Gastrocnemius medialis (tissue), 4 donors: ENCODE results near the gene MYL3.

ENCODE experiments used
- POLR2A ChIP-seq, 2 donors: fragments of 450-650 bp; IDR thresholded peaks; one replicate each; pipeline ENCODE4 v1.6.1; 2017; ENCODE audit warnings: antibody characterized with exemption in 2 of 2, mild to moderate bottlenecking in 2 of 2, moderate library complexity in 2 of 2
- TF ChIP-seq, protein P1 (sequence below), 5 experiments: fragments of 450-650 bp in 3 of 5; fragments of 200-600 bp in 2 of 5; sonication (generic) in 2 of 5; IDR thresholded peaks in 4 of 5; conservative IDR thresholded peaks in 1 of 5; 1 replicate in 4 of 5; 2 replicates in 1 of 5; pipeline ENCODE4 v1.5.1; 2016 to 2019; ENCODE audit warnings: antibody characterized with exemption in 5 of 5, mild to moderate bottlenecking in 3 of 5, moderate library complexity in 3 of 5

DNA sequence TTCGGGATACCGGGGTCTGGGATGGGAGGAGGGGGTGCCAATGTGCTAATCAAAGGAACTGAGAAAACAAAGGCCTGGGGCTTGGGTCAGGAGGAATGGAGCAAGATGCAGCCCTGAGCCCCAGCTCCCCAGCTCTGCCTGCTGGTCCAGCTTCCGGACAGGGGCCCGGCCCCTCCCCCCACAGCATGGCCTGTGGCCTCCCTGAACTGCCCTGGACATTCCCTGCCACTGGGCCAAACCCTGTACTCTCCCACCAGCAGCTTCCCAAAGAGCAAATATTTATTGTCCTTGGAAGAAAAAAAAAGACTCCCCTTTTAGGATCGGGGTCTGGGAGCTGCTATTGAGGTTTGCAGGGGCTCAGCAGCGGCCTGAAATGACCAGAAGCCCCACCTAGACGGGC is 5.7 kb upstream of the MYL3 start:
- TF ChIP-seq, protein P1, sequence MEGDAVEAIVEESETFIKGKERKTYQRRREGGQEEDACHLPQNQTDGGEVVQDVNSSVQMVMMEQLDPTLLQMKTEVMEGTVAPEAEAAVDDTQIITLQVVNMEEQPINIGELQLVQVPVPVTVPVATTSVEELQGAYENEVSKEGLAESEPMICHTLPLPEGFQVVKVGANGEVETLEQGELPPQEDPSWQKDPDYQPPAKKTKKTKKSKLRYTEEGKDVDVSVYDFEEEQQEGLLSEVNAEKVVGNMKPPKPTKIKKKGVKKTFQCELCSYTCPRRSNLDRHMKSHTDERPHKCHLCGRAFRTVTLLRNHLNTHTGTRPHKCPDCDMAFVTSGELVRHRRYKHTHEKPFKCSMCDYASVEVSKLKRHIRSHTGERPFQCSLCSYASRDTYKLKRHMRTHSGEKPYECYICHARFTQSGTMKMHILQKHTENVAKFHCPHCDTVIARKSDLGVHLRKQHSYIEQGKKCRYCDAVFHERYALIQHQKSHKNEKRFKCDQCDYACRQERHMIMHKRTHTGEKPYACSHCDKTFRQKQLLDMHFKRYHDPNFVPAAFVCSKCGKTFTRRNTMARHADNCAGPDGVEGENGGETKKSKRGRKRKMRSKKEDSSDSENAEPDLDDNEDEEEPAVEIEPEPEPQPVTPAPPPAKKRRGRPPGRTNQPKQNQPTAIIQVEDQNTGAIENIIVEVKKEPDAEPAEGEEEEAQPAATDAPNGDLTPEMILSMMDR (IDR thresholded peaks at IDR 0.05 in 4 of 5, conservative IDR thresholded peaks at IDR 0.05 in 1 of 5), result no peak
- TF ChIP-seq POLR2A (IDR thresholded peaks at IDR 0.05), result no peak
